GM12801 (cell line): ENCODE data around the gene MBD5.

Experiments
- TF ChIP-seq, protein P1 (sequence below): IDR thresholded peaks from one replicate; pipeline ENCODE4 v1.5.1; 2011; ENCODE audit warnings: control low read depth; ENCODE audit not compliant: insufficient read length; ENCODE audit errors: extremely low read depth

The MBD5 gene

GRCh38 chr2:147998203-147998602 lies 22.7 kb upstream of the MBD5 start:
- TF ChIP-seq, protein P1, sequence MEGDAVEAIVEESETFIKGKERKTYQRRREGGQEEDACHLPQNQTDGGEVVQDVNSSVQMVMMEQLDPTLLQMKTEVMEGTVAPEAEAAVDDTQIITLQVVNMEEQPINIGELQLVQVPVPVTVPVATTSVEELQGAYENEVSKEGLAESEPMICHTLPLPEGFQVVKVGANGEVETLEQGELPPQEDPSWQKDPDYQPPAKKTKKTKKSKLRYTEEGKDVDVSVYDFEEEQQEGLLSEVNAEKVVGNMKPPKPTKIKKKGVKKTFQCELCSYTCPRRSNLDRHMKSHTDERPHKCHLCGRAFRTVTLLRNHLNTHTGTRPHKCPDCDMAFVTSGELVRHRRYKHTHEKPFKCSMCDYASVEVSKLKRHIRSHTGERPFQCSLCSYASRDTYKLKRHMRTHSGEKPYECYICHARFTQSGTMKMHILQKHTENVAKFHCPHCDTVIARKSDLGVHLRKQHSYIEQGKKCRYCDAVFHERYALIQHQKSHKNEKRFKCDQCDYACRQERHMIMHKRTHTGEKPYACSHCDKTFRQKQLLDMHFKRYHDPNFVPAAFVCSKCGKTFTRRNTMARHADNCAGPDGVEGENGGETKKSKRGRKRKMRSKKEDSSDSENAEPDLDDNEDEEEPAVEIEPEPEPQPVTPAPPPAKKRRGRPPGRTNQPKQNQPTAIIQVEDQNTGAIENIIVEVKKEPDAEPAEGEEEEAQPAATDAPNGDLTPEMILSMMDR = no peak

- TF ChIP-seq, protein P1 = no peak
These were observed 21.8 kb upstream of the MBD5 start for GRCh38 chr2:147999126-147999525.

DNA sequence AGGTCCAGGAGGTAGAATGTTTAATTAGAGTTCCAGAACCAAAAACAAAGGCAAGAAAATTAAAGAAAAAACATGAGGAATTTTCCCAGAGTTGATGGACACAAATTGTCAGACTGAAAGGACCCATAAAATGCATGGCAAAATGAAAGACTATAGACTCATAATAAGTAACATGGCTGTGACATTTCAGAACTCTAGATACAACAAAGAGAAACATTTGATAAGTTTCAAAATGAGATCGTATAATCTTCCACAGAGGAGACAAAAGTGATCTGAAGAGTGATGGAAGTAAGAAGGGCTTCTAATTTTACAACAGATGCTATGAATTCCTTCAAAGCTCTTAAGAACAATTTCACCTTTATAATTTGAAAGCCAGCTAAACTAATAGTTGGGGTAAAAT lies 20.8 kb upstream of the MBD5 start:
- TF ChIP-seq, protein P1 = no peak

DNA sequence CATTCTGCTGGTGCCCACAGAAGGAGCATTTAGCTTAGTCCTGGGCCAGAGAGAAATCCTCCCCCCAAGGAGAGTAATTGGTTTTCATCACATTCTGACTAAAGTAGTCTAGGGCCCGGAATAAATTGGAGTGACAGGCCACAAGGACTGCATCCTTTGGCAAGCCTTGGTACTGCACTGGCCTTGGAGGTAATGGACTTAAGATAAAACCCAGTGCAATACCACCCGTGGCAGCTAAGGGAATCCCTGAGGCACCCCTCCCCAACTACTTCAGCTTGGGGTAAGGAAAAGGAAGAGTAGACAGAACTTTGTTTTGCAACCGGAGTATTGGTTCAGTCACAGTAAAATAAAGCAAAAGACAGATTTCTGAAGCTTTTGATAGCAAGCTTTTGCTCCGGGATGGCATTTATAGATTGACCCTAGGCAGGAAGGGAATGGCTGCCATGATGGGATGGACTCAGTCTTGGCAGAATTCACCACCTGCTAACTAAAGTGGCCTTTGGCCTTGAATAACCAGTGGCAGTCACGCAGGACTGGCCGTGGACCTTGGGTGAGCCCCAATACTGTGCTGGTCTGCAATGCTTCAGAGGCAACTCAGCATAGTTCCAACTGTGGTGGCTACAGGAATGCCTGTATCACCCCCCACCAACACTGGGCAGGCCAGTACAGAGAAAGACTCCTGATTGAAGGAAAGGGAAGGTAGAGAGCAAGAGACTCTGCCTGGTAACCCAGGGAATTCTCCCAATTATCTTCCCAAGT lies 14.5 kb upstream of the MBD5 start:
- TF ChIP-seq, protein P1 = no peak

DNA sequence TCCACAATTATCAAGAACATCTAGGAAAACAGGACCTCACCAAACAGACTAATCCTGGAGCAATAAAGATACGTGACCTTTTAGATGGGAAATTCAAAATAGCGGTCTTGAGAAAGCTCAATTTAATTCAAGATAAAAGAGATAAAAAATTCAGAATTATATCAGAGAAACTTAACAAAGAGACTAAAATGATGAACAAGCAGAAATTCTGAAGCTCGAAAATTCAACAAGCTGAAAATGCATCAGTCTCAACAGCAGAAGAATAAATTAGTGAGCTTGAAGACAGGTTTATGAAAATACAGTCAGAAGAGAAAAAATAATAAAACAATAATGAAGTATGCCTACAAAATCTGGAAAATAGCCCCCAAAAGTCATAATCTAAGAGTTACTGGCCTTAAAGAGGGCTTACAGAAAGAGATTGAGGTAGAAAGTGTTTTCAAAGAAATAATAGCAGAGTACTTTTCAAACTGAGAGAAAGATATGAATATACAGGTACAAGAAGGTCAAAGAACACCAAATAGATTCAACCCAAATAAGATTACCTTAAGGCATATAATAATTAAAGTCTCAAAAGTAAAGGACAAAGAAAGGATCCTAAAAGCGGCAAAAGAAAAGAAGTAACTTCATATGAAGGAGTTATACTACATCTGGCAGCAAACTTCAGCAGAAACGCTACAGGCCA lies 13.5 kb upstream of the MBD5 start:
- TF ChIP-seq, protein P1 = no peak

DNA sequence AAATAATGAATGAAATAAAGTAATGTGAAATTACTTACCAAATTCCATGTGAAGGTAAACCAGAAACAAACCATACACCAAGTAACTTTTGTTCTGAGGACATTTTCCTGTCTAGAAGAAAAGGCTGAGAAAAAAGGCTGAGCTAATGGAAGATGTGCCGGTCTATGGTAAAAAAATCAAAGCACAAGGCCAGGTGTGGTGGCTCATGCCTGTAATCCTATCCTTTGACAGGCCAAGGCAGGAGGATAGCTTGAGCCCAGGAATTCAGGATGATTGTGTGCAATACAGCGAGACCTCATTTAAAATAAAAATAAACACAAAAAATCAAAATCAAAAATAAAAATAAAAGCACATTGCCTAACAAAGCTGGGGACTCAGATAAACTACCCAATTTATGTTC lies 7.0 kb upstream of the MBD5 start:
- TF ChIP-seq, protein P1 = no peak

DNA sequence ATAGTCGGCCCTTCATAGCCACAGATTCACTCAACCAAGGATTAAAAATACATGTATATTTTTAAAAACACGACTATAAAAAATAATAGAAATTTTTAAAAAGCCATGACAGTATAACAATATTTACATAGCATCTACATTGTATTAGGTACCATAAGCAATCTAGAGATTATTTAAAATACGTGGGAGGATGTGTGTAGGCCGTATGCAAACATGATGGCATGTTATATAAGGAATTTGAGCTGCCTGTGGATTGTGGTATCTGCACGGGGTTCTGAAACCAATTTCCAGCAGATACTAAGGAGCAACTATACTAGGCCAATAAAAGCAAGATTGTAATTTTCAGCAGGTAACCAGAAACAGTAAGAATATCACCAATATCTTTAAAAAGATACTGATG lies 6.3 kb upstream of the MBD5 start:
- TF ChIP-seq, protein P1 = no peak
